Stimulated activated CD8-positive, alpha-beta memory T cell treated with anti-CD3 and anti-CD28 coated beads, Interleukin-7, amount 100 ng/mL, for 1 hour (primary cell): ENCODE results near the gene ITIH3.

ENCODE experiments used
- DNase-seq, 2 donors: peaks; one replicate each; pipeline ENCODE4 v3.0.0-alpha.2; 2020; ENCODE audit warnings: low read depth in 2 of 2

The ITIH3 gene

GRCh38 chr3:52845691-52846431, 51.3 kb downstream of the ITIH3 start:
- DNase-seq = no peak

- DNase-seq = no peak
These were observed 51.9 kb downstream of the ITIH3 start for GRCh38 chr3:52846432-52846965.

GRCh38 chr3:52847241-52847640, 52.6 kb downstream of the ITIH3 start:
- no peak for DNase-seq

- DNase-seq = no peak
These were observed 53.1 kb downstream of the ITIH3 start for GRCh38 chr3:52847726-52848125.

- DNase-seq = no peak
These were observed 54.0 kb downstream of the ITIH3 start for GRCh38 chr3:52848617-52849016.

- no peak for DNase-seq
These were observed 55.1 kb downstream of the ITIH3 start for GRCh38 chr3:52849656-52850055.

- DNase-seq = no peak
These were observed 56.8 kb downstream of the ITIH3 start for GRCh38 chr3:52851348-52851747.

GRCh38 chr3:52852419-52852818, 57.8 kb downstream of the ITIH3 start:
- no peak for DNase-seq

GRCh38 chr3:52854013-52854412, 59.4 kb downstream of the ITIH3 start:
- no peak for DNase-seq

- DNase-seq = no peak
These were observed 62.1 kb downstream of the ITIH3 start for GRCh38 chr3:52856666-52857065.

- no peak for DNase-seq
These were observed 62.5 kb downstream of the ITIH3 start for GRCh38 chr3:52857133-52857532.

GRCh38 chr3:52857864-52858263, 63.3 kb downstream of the ITIH3 start:
- DNase-seq = no peak
